ENCODE results near the gene SOHLH1. TPM values are rescaled to one million over a fixed set of nuclear protein-coding genes. Genes with fewer than 3 reads are reported as not detected.

SOHLH1 gene
- total and polyA plus RNA-seq, 10 of the 15 experiments (the other 5 are each of a cell fraction or from before 2014, with no cell fraction given), result not detected

- intact Hi-C loops (cut with micrococcal nuclease; ENCODE audit: unreplicated experiment) (no loop called here), in situ Hi-C loops (cut with MboI) (no loop called here)
- FAIRE-seq (no peak), ATAC-seq (no peak), DNase-seq (ENCODE audit: low read depth, low spot score) (no peak)
- ChIA-PET POLR2A (no interaction called here), RAD21 (ENCODE audit: unreplicated experiment) (no interaction called here), SMC1A (ENCODE audit: uncharacterized antibody, unreplicated experiment) (no interaction called here), CTCF (no interaction called here)
- 35% methylated on average over 26 of the region's 29 CpGs for WGBS (ENCODE audit: insufficient coverage, insufficient replicate concordance, low lambda C conversion rate, missing lambda C conversion rate)
- Histone ChIP-seq H3K4me1 (ENCODE audit: control insufficient read depth, insufficient read depth, low read length) (no peaks in the 10 kb centered on the region), H3K4me3 (no peak overlapping the region), H3K9ac (ENCODE audit: control insufficient read depth, insufficient read depth, low read length) (no peak overlapping the region), H3K27ac (ENCODE audit: control insufficient read depth, insufficient read depth) (no peak overlapping the region), H2AFZ (ENCODE audit: control insufficient read depth, low read depth, low read length) (no peak overlapping the region), H3K36me3 (ENCODE audit: control insufficient read depth in 2 of 2, insufficient read depth in 2 of 2, low read length in 1 of 2) (no peaks in the 10 kb centered on the region), H3K9me3 (replicated peaks; ENCODE audit: control insufficient read depth, insufficient read depth, low read length) (no peaks in the 10 kb centered on the region), H3K27me3 (replicated peaks in 1 of 2; ENCODE audit: control insufficient read depth in 2 of 2, insufficient read depth in 2 of 2, low read length in 1 of 2) (no peaks in the 10 kb centered on the region), H4K20me1 (ENCODE audit: control insufficient read depth, insufficient read depth) (no peaks in the 10 kb centered on the region), H3K4me2 (ENCODE audit: control insufficient read depth, insufficient read depth) (no peak overlapping the region), H3K79me2 (ENCODE audit: control insufficient read depth, insufficient read depth, low read length) (no peaks in the 10 kb centered on the region)
- no TSS peak for BruUV-seq (replicated peaks)
- TF ChIP-seq NFYA (IDR thresholded peaks at IDR 0.05; ENCODE audit: borderline replicate concordance, low read depth, low read length) (no peak), YY1 (IDR thresholded peaks at IDR 0.05; ENCODE audit: low read depth, low read length) (no peak), USF1 (IDR thresholded peaks at IDR 0.05; ENCODE audit: borderline replicate concordance, extremely low read length, insufficient read depth, low read depth, low read length) (no peak), NFXL1 (IDR thresholded peaks at IDR 0.05; ENCODE audit: borderline replicate concordance) (no peak), FOXM1 (IDR thresholded peaks at IDR 0.05; ENCODE audit: low read depth, low read length) (no peak), E2F4 (IDR thresholded peaks at IDR 0.05; ENCODE audit: low read depth, low read length) (no peak), MEF2A (IDR thresholded peaks at IDR 0.05; ENCODE audit: insufficient read depth, low read depth, low read length) (no peak), PBX3 (IDR thresholded peaks at IDR 0.05; ENCODE audit: insufficient replicate concordance, low read depth, low read length) (no peak), RAD51 (IDR thresholded peaks at IDR 0.05) (no peak), USF2 (IDR thresholded peaks at IDR 0.05; ENCODE audit: borderline replicate concordance, low read depth, low read length) (no peak), ZNF592 (IDR thresholded peaks at IDR 0.05) (no peak), TAF1 (IDR thresholded peaks at IDR 0.05; ENCODE audit: borderline replicate concordance, low read depth, low read length) (no peak), TARDBP (IDR thresholded peaks at IDR 0.05; ENCODE audit: borderline replicate concordance) (no peak), CEBPB (IDR thresholded peaks at IDR 0.05; ENCODE audit: borderline replicate concordance in 1 of 2, low read depth in 2 of 2, low read length in 2 of 2) (no peak), IKZF2 (IDR thresholded peaks at IDR 0.05) (no peak)
Observed at GRCh38 chr9:135666534-135667462, 32.5 kb downstream of the SOHLH1 start.

Data from GM12878 (cell line).